ENCODE data around the gene NAP1L4. TPM values are rescaled to one million over a fixed set of nuclear protein-coding genes. Genes with fewer than 3 reads are reported as not detected.

The NAP1L4 gene
- total and polyA plus RNA-seq, 2 of the 4 experiments (the other 2 are of a cell fraction) = 71.5 to 80.7 TPM

DNA sequence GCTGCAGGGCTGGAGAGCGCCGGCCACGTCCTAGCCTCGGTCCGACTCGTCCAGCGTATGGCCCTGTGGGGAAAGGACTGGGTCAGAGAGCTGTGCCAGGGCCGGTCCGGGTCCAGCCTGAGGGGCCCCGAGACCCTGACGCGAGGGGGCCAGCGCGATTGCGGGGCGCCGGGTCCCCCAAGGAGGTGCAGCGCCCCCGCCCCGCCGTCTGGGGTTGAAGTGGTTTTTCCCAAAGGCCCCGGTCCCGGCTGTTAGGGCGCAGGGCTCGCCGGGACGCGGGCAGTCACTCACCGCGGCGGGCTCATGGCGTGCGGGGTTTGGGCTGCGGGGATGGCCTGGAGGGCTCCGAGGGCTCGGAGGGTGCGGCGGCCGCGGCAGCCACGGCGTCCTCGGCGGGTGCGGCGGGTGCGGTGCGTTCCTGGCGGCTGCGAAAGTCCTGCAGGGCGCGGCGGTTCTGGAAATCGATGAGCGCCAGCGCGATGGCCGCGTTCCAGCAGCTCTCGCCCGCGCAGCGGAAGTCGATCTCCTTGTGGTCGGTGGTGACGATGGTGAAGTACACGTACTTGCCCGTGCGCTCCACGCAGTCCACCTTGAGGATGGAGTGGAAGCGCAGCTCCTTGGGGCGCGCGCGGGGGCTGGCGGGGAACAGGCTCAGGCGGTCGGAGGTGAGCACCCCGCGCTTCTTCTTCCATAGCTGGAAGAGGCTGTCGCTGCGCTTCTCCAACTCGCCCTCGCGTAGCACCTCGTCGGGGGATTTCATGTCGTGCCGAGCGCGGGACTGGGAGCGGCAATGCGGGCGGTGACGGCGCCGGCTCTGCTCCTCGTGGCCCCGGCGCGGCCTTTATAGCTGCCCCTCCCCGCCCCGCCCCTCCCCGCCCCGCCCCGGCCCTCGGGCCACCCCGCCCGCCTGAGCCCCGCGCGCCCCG lies 63.3 kb downstream of the NAP1L4 start, which contains the start of gene PHLDA2:
Gene PHLDA2, minus strand, starts transcription at position 816 of the 926 bp plus-strand sequence. Its CDS starts 56 bp downstream, at position 760.
- ChIA-PET POLR2A (ENCODE audit: unreplicated experiment) (interaction anchor here (0.5 to 0.8 kb wide), 6 partner anchors 11 to 396 kb away, joined by 3 to 7 read pairs (median 3); partner anchors contain the start of gene NAP1L4), CTCF (interaction anchor here (1.1 to 1.4 kb wide), 2 partner anchors 37 to 93 kb away, joined by 3 read pairs; no protein-coding TSS in a partner anchor)
- Histone ChIP-seq H3K23ac (ENCODE audit: low read depth, low read length) (peak within 1 kb of the TSS; percentile 92), H3K27ac (ENCODE audit: insufficient read depth, low read length) (peak within 1 kb of the TSS; percentile 82), H3K4ac (ENCODE audit: low read depth, low read length) (peak within 1 kb of the TSS; percentile 98), H3K27me3 (ENCODE audit: control insufficient read depth, insufficient read depth, low read length) (no peaks in the 10 kb centered on the region), H2AK5ac (ENCODE audit: low read depth, low read length) (peak within 1 kb of the TSS; percentile 99), H3K9me3 (ENCODE audit: control insufficient read depth, insufficient read depth, low read length) (no peaks in the 10 kb centered on the region), H3K4me2 (ENCODE audit: low read depth, low read length) (peak within 1 kb of the TSS; percentile 94), H3K18ac (ENCODE audit: low read depth, low read length) (peak within 1 kb of the TSS; percentile 79), H2BK5ac (ENCODE audit: low read depth, low read length, poor library complexity, severe bottlenecking) (peak within 1 kb of the TSS; percentile 84), H3K4me1 (ENCODE audit: control insufficient read depth, insufficient read depth, low read length) (peaks cover 16% of the 10 kb centered on the region), H4K91ac (ENCODE audit: insufficient read depth, low read depth, low read length) (peak within 1 kb of the TSS; percentile 89), H3K4me3 (ENCODE audit: insufficient read depth, low read depth, low read length) (peak within 1 kb of the TSS; percentile 92), H2BK20ac (ENCODE audit: low read depth, low read length) (peak within 1 kb of the TSS; percentile 90), H4K20me1 (ENCODE audit: insufficient read depth, low read length) (peaks cover 23% of the 10 kb centered on the region), H2BK120ac (ENCODE audit: low read depth, low read length) (peak within 1 kb of the TSS; percentile 95), H2BK15ac (ENCODE audit: low read depth, low read length) (peak within 1 kb of the TSS; percentile 92; the same call in 1 of the 3 replicates), H3K36me3 (ENCODE audit: control insufficient read depth, insufficient read depth, low read length) (no peaks in the 10 kb centered on the region), H2AK9ac (replicated peaks; ENCODE audit: low read depth, low read length, poor library complexity) (peak within 1 kb of the TSS; percentile 99), H3K56ac (ENCODE audit: extremely low read depth, insufficient read depth, low read length) (peak within 1 kb of the TSS; percentile 79), H3K14ac (replicated peaks; ENCODE audit: low read depth, low read length) (peak within 1 kb of the TSS; percentile 90), H3K9me1 (ENCODE audit: insufficient read depth, low read length) (peaks cover 13% of the 10 kb centered on the region), H4K5ac (ENCODE audit: low read depth, low read length) (peak within 1 kb of the TSS; percentile 89), H3K9ac (ENCODE audit: low read depth, low read length) (peak within 1 kb of the TSS; percentile 84), H3K79me1 (ENCODE audit: low read depth in 1 of 2, low read length in 2 of 2) (peaks cover 6 to 34% of the 10 kb centered on the region in 2 experiments; a peak in 3 of 4 replicates), H4K8ac (ENCODE audit: low read depth in 2 of 2, low read length in 2 of 2) (peak within 1 kb of the TSS; percentile 72 to 91), H2AFZ (replicated peaks; ENCODE audit: low read length, poor library complexity) (peak within 1 kb of the TSS; percentile 92)
- BruUV-seq (replicated peaks) = TSS peak; percentile 99
- ATAC-seq (ENCODE audit: low read depth) (peak; percentile 52), DNase-seq (peak; percentile 85)
- dilution Hi-C loops (cut with HindIII; ENCODE audit: low sequenced_read_pairs, unreplicated experiment) (no loop called here), intact Hi-C loops (cut with micrococcal nuclease) (no loop called here), in situ Hi-C loops (cut with MboI; ENCODE audit: low sequenced_read_pairs) (no loop called here)
- WGBS, 2 experiments (ENCODE audit: extremely low coverage in 2 of 2, insufficient read length in 1 of 2) = 1% methylated on average over 40 of the region's 113 CpGs; no CpG with 5 or more reads in 1 of the 2 experiments
- TF ChIP-seq, protein P1, sequence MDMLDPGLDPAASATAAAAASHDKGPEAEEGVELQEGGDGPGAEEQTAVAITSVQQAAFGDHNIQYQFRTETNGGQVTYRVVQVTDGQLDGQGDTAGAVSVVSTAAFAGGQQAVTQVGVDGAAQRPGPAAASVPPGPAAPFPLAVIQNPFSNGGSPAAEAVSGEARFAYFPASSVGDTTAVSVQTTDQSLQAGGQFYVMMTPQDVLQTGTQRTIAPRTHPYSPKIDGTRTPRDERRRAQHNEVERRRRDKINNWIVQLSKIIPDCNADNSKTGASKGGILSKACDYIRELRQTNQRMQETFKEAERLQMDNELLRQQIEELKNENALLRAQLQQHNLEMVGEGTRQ (IDR thresholded peaks at IDR 0.05; ENCODE audit: low read depth, low read length) = no peak
- TF ChIP-seq POLR2A (IDR thresholded peaks at IDR 0.05; ENCODE audit: low read depth, low read length) = peak; percentile 98
- TF ChIP-seq, protein P2, sequence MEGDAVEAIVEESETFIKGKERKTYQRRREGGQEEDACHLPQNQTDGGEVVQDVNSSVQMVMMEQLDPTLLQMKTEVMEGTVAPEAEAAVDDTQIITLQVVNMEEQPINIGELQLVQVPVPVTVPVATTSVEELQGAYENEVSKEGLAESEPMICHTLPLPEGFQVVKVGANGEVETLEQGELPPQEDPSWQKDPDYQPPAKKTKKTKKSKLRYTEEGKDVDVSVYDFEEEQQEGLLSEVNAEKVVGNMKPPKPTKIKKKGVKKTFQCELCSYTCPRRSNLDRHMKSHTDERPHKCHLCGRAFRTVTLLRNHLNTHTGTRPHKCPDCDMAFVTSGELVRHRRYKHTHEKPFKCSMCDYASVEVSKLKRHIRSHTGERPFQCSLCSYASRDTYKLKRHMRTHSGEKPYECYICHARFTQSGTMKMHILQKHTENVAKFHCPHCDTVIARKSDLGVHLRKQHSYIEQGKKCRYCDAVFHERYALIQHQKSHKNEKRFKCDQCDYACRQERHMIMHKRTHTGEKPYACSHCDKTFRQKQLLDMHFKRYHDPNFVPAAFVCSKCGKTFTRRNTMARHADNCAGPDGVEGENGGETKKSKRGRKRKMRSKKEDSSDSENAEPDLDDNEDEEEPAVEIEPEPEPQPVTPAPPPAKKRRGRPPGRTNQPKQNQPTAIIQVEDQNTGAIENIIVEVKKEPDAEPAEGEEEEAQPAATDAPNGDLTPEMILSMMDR (conservative IDR thresholded peaks at IDR 0.05; ENCODE audit: low read depth, low read length) = 0 out of 2 replicates have a peak, but pooled peaks have one; percentile 8
- TF ChIP-seq SMC3 (IDR thresholded peaks at IDR 0.05; ENCODE audit: low read depth, low read length) = no peak
- TF ChIP-seq MAFK (IDR thresholded peaks at IDR 0.05; ENCODE audit: low read depth, low read length) = no peak
- no peak for TF ChIP-seq MAZ (IDR thresholded peaks at IDR 0.05; ENCODE audit: borderline replicate concordance, low read depth, low read length)
- no peak; the same call in 1 of the 2 replicates for TF ChIP-seq CHD1 (IDR thresholded peaks at IDR 0.05; ENCODE audit: low read depth, low read length)
- no peak for TF ChIP-seq RFX5 (IDR thresholded peaks at IDR 0.05; ENCODE audit: low read depth, low read length)
- TF ChIP-seq RAD21 (IDR thresholded peaks at IDR 0.05; ENCODE audit: low read length) = no peak
- TF ChIP-seq MXI1 (IDR thresholded peaks at IDR 0.05; ENCODE audit: borderline replicate concordance, low read depth, low read length) = peak; percentile 55; the same call in 1 of the 2 replicates
- no peak for TF ChIP-seq FOS (IDR thresholded peaks at IDR 0.05; ENCODE audit: low read depth, low read length)
- no peak for TF ChIP-seq RCOR1 (IDR thresholded peaks at IDR 0.05; ENCODE audit: insufficient replicate concordance, low read length)
- TF ChIP-seq ELK1 (IDR thresholded peaks at IDR 0.05; ENCODE audit: borderline replicate concordance, low read depth, low read length) = no peak

Measured in IMR-90 (cell line).